Hematopoietic multipotent progenitor cell treated with erythropoietin and hydrocortisone succinate and interleukin-3 and kit ligand, for 4 days (in vitro differentiated cells): ENCODE results near the gene VBP1.
"Not testable (repeated sequence)": the region's sequence is repeated elsewhere in the genome, so short reads cannot be mapped to it uniquely, and the experiment has no call there.

Experiments
- DNase-seq: peaks from one replicate; pipeline ENCODE4 v3.0.0-alpha.2; 2015

VBP1 gene

GRCh38 chrX:155216179-155216939 lies at the start of gene VBP1:
VBP1 (plus strand) TSS chrX:155216460; CDS start chrX:155216483, 23 bp downstream.
- peak; percentile 97 for DNase-seq

GRCh38 chrX:155169881-155170280 lies 46.4 kb upstream of the VBP1 start:
- DNase-seq: no peak

- DNase-seq: peak; percentile 50
Observed at GRCh38 chrX:155179346-155179997, 36.8 kb upstream of the VBP1 start.

GRCh38 chrX:155188786-155189185 lies 27.5 kb upstream of the VBP1 start:
- peak; percentile 41 for DNase-seq

GRCh38 chrX:155211208-155211607 lies 5.1 kb upstream of the VBP1 start:
- DNase-seq: no peak

- no peak for DNase-seq
Observed at GRCh38 chrX:155213731-155214130, 2.5 kb upstream of the VBP1 start.

GRCh38 chrX:155215443-155216178 lies 649 bp upstream of the VBP1 start:
- peak; percentile 9 for DNase-seq

GRCh38 chrX:155216940-155217440 lies 730 bp downstream of the VBP1 start:
- DNase-seq: peak; percentile 28

- DNase-seq: peak; percentile 59
Observed at GRCh38 chrX:155218777-155219176, 2.5 kb downstream of the VBP1 start.

- no peak for DNase-seq
Observed at GRCh38 chrX:155221351-155221750, 5.1 kb downstream of the VBP1 start.

GRCh38 chrX:155223746-155224145 lies 7.5 kb downstream of the VBP1 start:
- not testable (repeated sequence) for DNase-seq

GRCh38 chrX:155225774-155226173 lies 9.5 kb downstream of the VBP1 start:
- no peak for DNase-seq

GRCh38 chrX:155231163-155231562 lies 14.9 kb downstream of the VBP1 start:
- no peak for DNase-seq

- DNase-seq: no peak
Observed at GRCh38 chrX:155235891-155236290, 19.6 kb downstream of the VBP1 start.

- no peak for DNase-seq
Observed at GRCh38 chrX:155237719-155238118, 21.5 kb downstream of the VBP1 start.

GRCh38 chrX:155242300-155242699 lies 26.0 kb downstream of the VBP1 start:
- peak; percentile 48 for DNase-seq

- DNase-seq: no peak
Observed at GRCh38 chrX:155246748-155247147, 30.5 kb downstream of the VBP1 start.

- DNase-seq: no peak
Observed at GRCh38 chrX:155247497-155247896, 31.2 kb downstream of the VBP1 start.

- DNase-seq: no peak
Observed at GRCh38 chrX:155251391-155251790, 35.1 kb downstream of the VBP1 start.

- DNase-seq: no peak
Observed at GRCh38 chrX:155259752-155260151, 43.5 kb downstream of the VBP1 start.

- DNase-seq: peak; percentile 29
Observed at GRCh38 chrX:155262970-155263754, 46.9 kb downstream of the VBP1 start.

- DNase-seq: peak; percentile 82
Observed at GRCh38 chrX:155263854-155264628, 47.8 kb downstream of the VBP1 start, which contains the start of gene RAB39B. RAB39B (minus strand) TSS chrX:155264491; CDS start chrX:155264288, 203 bp downstream.
